GM18517 (cell line): ENCODE data around the gene DOCK1.

Experiments
- ATAC-seq: cut with Tn5 transposase; IDR thresholded peaks from one replicate; pipeline ENCODE4 v1.9.1; 2021; ENCODE audit warnings: mild to moderate bottlenecking, moderate library complexity; ENCODE audit not compliant: unreplicated experiment

Gene DOCK1

DNA sequence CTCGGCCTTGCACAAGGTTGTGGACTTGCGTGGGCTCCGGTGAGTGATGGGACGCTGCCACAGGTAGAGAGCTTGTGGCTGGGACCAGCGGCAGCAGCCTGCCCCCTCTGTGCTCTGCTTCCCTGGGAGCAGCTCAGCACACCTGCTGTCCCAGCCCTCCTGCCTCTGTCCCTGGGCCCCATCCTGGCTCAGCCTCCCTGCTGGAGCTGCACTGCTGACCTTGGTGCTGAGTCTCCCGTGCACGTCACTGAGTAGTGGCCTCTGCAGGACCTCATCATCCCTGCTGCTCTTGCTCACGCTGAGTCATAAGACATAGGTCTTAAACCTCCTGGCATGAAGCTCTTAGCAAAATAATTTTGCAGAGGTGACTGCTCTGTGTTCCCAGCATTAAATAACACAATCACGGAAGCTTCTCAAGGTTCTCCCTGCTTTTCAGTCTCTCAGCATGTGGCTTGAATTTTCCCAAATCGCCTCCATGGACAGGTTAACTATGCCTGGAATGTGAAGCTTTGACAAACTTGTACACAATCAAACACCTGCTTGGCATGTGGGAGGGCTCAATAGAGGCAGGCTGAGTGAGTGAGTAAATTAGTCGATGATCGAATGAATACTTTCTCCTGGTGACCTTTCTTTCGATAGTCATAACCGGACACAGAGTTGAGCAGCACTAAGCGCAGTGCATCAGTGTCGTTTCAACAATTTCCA lies 580.1 kb downstream of the DOCK1 start:
- no peak for ATAC-seq

GRCh38 chr10:127486355-127486754 lies 581.1 kb downstream of the DOCK1 start:
- ATAC-seq = no peak

DNA sequence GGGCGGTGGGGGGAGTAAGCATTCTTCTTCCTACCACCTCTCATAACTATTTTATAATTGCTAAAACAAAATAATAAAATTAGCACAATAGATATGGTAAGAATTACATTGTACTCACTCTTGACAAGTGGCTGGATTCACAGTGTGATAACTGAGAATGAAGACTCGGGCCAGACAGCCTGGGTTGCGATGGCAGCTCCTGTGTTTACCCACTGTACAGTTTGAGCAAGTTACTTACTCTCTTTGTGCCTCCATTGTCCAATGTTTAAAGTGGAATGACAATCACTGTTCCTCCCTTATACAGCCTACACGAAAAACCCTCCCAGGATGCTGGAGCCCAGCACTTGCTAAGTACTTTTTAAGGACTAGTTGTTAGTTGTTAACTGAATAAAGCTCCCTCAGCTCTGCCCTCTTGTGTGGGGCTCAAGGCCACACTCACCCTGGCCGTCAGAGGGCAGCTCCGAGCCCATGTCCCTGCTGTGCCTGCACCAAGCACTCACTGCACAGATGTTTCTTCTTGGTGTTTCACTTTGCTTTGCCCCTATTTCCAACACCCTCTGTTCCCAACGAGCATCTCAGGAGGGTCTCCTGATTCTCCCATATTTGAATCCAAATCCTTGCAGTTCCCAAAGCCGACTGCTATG lies 587.5 kb downstream of the DOCK1 start:
- no peak for ATAC-seq

DNA sequence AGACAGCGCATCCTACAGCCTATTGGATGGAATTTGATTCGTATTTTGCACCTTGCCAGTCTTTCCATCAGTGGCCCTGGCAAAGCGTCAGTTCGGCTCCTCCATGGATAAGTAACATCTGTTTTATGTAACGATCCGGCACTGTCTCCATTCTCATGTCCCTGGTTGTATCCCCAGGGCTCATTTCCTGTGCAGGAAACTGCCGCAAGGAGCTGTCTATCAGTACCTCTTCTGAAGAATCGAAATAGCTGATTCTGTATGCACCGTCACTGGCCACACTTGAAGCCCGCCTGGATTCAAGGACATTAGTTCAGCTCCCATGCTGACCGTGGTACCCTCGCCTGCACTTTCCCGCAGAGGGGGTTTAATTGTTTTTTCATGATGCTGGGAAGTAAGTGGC lies 590.8 kb downstream of the DOCK1 start:
- ATAC-seq = no peak

DNA sequence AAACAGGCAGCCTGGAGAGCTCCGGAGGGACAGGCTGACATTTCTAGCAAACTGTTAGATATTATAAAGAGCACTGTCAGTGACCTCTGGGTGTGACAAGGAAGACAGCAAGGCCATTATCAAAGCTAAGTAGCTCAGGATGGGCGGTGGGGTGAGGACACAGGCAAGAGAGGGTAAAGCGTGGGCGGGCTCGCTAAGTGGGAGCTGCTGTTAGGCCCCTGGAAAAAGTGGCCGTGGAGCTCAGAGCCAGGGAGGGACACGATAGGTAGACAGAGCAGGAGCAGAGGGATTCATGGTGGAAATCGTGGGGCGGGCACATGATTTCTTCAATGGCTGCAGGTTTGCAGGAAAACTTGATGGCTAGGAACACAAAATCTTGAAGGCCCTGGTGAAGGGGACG lies 592.5 kb downstream of the DOCK1 start:
- ATAC-seq = no peak

DNA sequence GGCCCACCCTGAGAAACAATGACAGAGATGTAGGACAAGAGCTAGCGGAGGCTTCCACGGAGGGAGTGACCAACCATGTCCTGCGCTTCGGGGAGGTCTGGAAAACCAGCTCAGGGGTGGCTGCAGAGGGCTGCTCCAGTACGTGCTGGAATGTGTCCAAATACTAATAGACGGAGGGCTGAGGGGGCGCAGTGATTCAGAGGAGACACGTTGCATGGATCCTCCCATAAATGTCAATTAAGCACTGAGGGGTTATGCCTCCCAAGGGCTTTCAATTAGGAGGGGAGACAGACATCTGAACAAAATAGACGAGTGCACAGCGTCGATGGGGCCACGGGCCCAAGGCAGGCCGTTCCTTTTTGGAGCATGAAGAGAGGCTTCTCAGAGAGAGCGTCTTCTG lies 592.9 kb downstream of the DOCK1 start:
- no peak for ATAC-seq

- ATAC-seq = no peak
Observed at GRCh38 chr10:127500127-127500526, 594.9 kb downstream of the DOCK1 start.
